ENCODE data around the gene SPHK2.

- TF ChIP-seq, protein P1, sequence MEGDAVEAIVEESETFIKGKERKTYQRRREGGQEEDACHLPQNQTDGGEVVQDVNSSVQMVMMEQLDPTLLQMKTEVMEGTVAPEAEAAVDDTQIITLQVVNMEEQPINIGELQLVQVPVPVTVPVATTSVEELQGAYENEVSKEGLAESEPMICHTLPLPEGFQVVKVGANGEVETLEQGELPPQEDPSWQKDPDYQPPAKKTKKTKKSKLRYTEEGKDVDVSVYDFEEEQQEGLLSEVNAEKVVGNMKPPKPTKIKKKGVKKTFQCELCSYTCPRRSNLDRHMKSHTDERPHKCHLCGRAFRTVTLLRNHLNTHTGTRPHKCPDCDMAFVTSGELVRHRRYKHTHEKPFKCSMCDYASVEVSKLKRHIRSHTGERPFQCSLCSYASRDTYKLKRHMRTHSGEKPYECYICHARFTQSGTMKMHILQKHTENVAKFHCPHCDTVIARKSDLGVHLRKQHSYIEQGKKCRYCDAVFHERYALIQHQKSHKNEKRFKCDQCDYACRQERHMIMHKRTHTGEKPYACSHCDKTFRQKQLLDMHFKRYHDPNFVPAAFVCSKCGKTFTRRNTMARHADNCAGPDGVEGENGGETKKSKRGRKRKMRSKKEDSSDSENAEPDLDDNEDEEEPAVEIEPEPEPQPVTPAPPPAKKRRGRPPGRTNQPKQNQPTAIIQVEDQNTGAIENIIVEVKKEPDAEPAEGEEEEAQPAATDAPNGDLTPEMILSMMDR (IDR thresholded peaks at IDR 0.05; ENCODE audit: low read depth, low read length, poor library complexity, severe bottlenecking): no peak
- no peak for TF ChIP-seq EZH2phosphoT487 (IDR thresholded peaks at IDR 0.05; ENCODE audit: borderline replicate concordance, low read length)
Measured at GRCh38 chr19:48632692-48633147, 13.4 kb downstream of the SPHK2 start.

Data from DOHH2 (cell line).